PFSK-1 (cell line): ENCODE measurements around the gene ARHGAP10.

Source experiments
- POLR2AphosphoS5 ChIP-seq: IDR thresholded peaks from 2 replicates; pipeline ENCODE4 v1.6.1; 2012; ENCODE audit warnings: low read depth, mild to moderate bottlenecking, control low read depth, low read length, moderate library complexity
- REST ChIP-seq, 2 experiments: IDR thresholded peaks; 2 replicates each; pipeline versions ENCODE4 v1.6.1 to v1.8.0; 2011 to 2012; ENCODE audit warnings: low read depth in 2 of 2, low read length in 2 of 2, control low read depth in 1 of 2, inconsistent platforms in 1 of 2, mild to moderate bottlenecking in 1 of 2, moderate library complexity in 1 of 2; ENCODE audit not compliant: insufficient read depth in 1 of 2
- SIN3A ChIP-seq: IDR thresholded peaks from 2 replicates; pipeline ENCODE4 v1.6.1; 2012; ENCODE audit warnings: mild to moderate bottlenecking, low read length, moderate library complexity, borderline replicate concordance; ENCODE audit not compliant: insufficient read depth

GRCh38 chr4:148076964-148077363, 345.1 kb downstream of the ARHGAP10 start:
- no peak for TF ChIP-seq POLR2AphosphoS5
- no peak for TF ChIP-seq SIN3A
- no peak for TF ChIP-seq REST (IDR thresholded peaks at IDR 0.05; ENCODE audit: insufficient read depth in 1 of 2, low read depth in 2 of 2, low read length in 2 of 2)
